CD4-positive, alpha-beta T cell (primary cell): ENCODE data around the gene ABHD13. TPM values are rescaled to one million over a fixed set of nuclear protein-coding genes. Genes with fewer than 3 reads are reported as not detected.

ENCODE experiments used
- ATAC-seq: fragments of 200-7000 bp; cut with Tn5 transposase; one replicate; pipeline ENCODE4 v1.10.0; 2022; ENCODE audit warnings: mild to moderate bottlenecking; ENCODE audit not compliant: poor library complexity
- CTCF ChIA-PET: fragments of 350-600 bp; sonication (Branson Sonifier 250); formaldehyde crosslinking; loops from one replicate; lab custom pipeline; 2021; ENCODE audit warnings: antibody characterized with exemption, inconsistent platforms; lab: Charles Lee
- POLR2A ChIA-PET: fragments of 350-600 bp; sonication (Branson Sonifier 250); formaldehyde crosslinking; loops from one replicate; lab custom pipeline; 2021; ENCODE audit warnings: antibody characterized with exemption, inconsistent platforms; lab: Charles Lee
- DNase-seq, 14 experiments: peaks; one replicate each; pipeline ENCODE4 v3.0.0-alpha.2; 2013 to 2020; ENCODE audit warnings: mixed read lengths in 2 of 14
- H3K27ac ChIP-seq, 2 donors: one replicate each; pipeline versions ENCODE4 v1.5.1 to v1.7.0; 2013; ENCODE audit warnings: low read length in 2 of 2, low read depth in 1 of 2, mild to moderate bottlenecking in 1 of 2
- H3K27me3 ChIP-seq, 2 experiments: 1 replicate in 1 of 2; 2 replicates in 1 of 2; pipeline versions ENCODE4 v1.6.1 to v1.7.0; 2013; ENCODE audit warnings: low read length in 2 of 2, control low read depth in 1 of 2, mild to moderate bottlenecking in 1 of 2, moderate library complexity in 1 of 2; ENCODE audit not compliant: insufficient read depth in 2 of 2, control insufficient read depth in 1 of 2
- H3K36me3 ChIP-seq: one replicate; pipeline ENCODE4 v1.6.1; 2013; ENCODE audit warnings: low read length, control low read depth; ENCODE audit not compliant: insufficient read depth
- H3K4me1 ChIP-seq: one replicate; pipeline ENCODE4 v1.6.1; 2013; ENCODE audit warnings: low read length, control low read depth; ENCODE audit not compliant: insufficient read depth
- H3K4me3 ChIP-seq: one replicate; pipeline ENCODE4 v1.5.1; 2013; ENCODE audit warnings: mild to moderate bottlenecking, low read length, moderate library complexity
- H3K9me3 ChIP-seq, 2 experiments: 1 replicate in 1 of 2; 2 replicates in 1 of 2; pipeline versions ENCODE4 v1.6.1 to v1.7.0; 2013; ENCODE audit warnings: low read length in 2 of 2, mild to moderate bottlenecking in 2 of 2, control low read depth in 1 of 2, moderate library complexity in 1 of 2; ENCODE audit not compliant: control insufficient read depth in 1 of 2, insufficient read depth in 1 of 2
- H3K27ac Mint-ChIP-seq: one replicate; pipeline ENCODE4 v1.8.0; 2020; ENCODE audit warnings: mixed read lengths
- H3K27me3 Mint-ChIP-seq: one replicate; pipeline ENCODE4 v1.8.0; 2021; ENCODE audit warnings: mixed read lengths
- H3K36me3 Mint-ChIP-seq: one replicate; pipeline ENCODE4 v1.8.0; 2021; ENCODE audit warnings: low read depth, mixed read lengths
- H3K4me1 Mint-ChIP-seq: one replicate; pipeline ENCODE4 v1.8.0; 2021; ENCODE audit warnings: low read depth, mixed read lengths
- H3K4me3 Mint-ChIP-seq: one replicate; pipeline ENCODE4 v1.8.0; 2020; ENCODE audit warnings: mild to moderate bottlenecking, mixed read lengths
- H3K9me3 Mint-ChIP-seq: one replicate; pipeline ENCODE4 v1.8.0; 2020; ENCODE audit warnings: mixed read lengths
- CTCF ChIP-seq: fragments of 200-600 bp; IDR thresholded peaks from one replicate; pipeline ENCODE4 v1.8.0; 2022; ENCODE audit warnings: antibody characterized with exemption, mild to moderate bottlenecking
- intact Hi-C, 2 experiments: fragments of 100-400 bp; cut with DNase I in 1 of 2; cut with micrococcal nuclease in 1 of 2; formaldehyde crosslinking; loops; one replicate each; pipeline versions ENCODE4 v1.15.1 to v1.9.0; 2023 to 2025; cut with DNase I, micrococcal nuclease
- total RNA-seq, 174 experiments: library from RNA in 2 of 174; stranded (reverse) in 2 of 174; gene quantifications; one replicate each; pipeline ENCODE4 v1.2.3 and lab custom pipeline; 2021 to 2026

Gene ABHD13
- total RNA-seq, 2 experiments from 2014 or later: 18.0 to 18.6 TPM

- Mint-ChIP-seq H3K27me3 (no peaks in the 10 kb centered on the region), H3K36me3 (no peaks in the 10 kb centered on the region), H3K9me3 (no peaks in the 10 kb centered on the region), H3K4me3 (no peak overlapping the region), H3K4me1 (no peaks in the 10 kb centered on the region), H3K27ac (no peak overlapping the region)
- Histone ChIP-seq H3K9me3 (peaks cover 0 to 6% of the 10 kb centered on the region in 2 experiments), H3K27me3 (no peaks in the 10 kb centered on the region), H3K4me3 (no peak overlapping the region), H3K4me1 (no peaks in the 10 kb centered on the region), H3K36me3 (no peaks in the 10 kb centered on the region), H3K27ac (no peak overlapping the region)
- ChIA-PET POLR2A (no interaction called here), CTCF (no interaction called here)
- intact Hi-C loops: no loop called here
- no peak for TF ChIP-seq CTCF
- ATAC-seq (no peak), DNase-seq (no peak)
Measured at GRCh38 chr13:108283110-108283509, 64.9 kb downstream of the ABHD13 start.

Other genes starting within 250 kb of the ABHD13 start
- 1 to 10 TPM; 1.5 to 1.6 TPM for gene LIG4, start 2.9 kb upstream of the ABHD13 start, total RNA-seq
- 1 to 10 TPM; 1.6 to 1.8 TPM for gene TNFSF13B, start 51.3 kb downstream of the ABHD13 start, total RNA-seq